K562 (cell line): ENCODE data around the gene ZNF343. TPM values are rescaled to one million over a fixed set of nuclear protein-coding genes. Genes with fewer than 3 reads are reported as not detected.

ENCODE experiments used
- ATAC-seq: fragments of 200-7000 bp; cut with Tn5 transposase; 3 replicates; pipeline ENCODE4 v1.9.1; 2020; ENCODE audit warnings: moderate library complexity
- BruUV-seq: library from RNA; stranded (reverse); fragments of 400-500 nt; replicated peaks from 2 replicates; lab custom pipeline; 2021; lab: Mats Ljungman, UMichigan
- CTCF ChIA-PET: fragments of 300-600 bp; formaldehyde crosslinking; extraction: SDS; loops from one replicate; lab custom pipeline; 2021; ENCODE audit warnings: low intra/inter-chr PET ratio; lab: Yijun Ruan, JAX
- POLR2A ChIA-PET: fragments of 300-600, 350-650 bp; sonication (Branson Sonifier 250); formaldehyde crosslinking; extraction: SDS; loops from one replicate; lab custom pipeline; 2021; ENCODE audit warnings: antibody characterized with exemption, inconsistent platforms; lab: Yijun Ruan, JAX
- DNase-seq, 4 experiments: peaks; one replicate each; pipeline versions ENCODE4 v3.0.0 to v3.0.0-alpha.2; 2011 to 2018; ENCODE audit warnings: low spot score in 3 of 4, mixed read lengths in 3 of 4; ENCODE audit errors: extremely low read depth in 1 of 4
- FAIRE-seq: peaks from 2 replicates; lab custom pipeline; 2011; peaks lifted over from hg19 to GRCh38; lab: Jason Lieb, UNC
- H2AFZ ChIP-seq: 2 replicates; pipeline ENCODE4 v1.6.0; 2011; ENCODE audit warnings: low read depth, low read length, control low read depth, inconsistent platforms
- H3K27ac ChIP-seq: fragments of 200-600 bp; 3 replicates; pipeline ENCODE4 v1.8.0; 2011; ENCODE audit warnings: low read depth, mild to moderate bottlenecking, control low read depth, inconsistent platforms, low read length, moderate library complexity, mixed read lengths; ENCODE audit errors: extremely low read depth
- H3K27me3 ChIP-seq, 2 experiments: fragments of 300-600 bp in 1 of 2; 2 replicates in 1 of 2; 3 replicates in 1 of 2; pipeline versions ENCODE4 v1.6.0 to v1.8.0; 2011; ENCODE audit warnings: inconsistent platforms in 2 of 2, low read length in 2 of 2, mild to moderate bottlenecking in 1 of 2, mixed read lengths in 1 of 2, moderate library complexity in 1 of 2; ENCODE audit not compliant: control insufficient read depth in 2 of 2, insufficient read depth in 2 of 2
- H3K36me3 ChIP-seq: fragments of 300-600 bp; 3 replicates; pipeline ENCODE4 v1.8.0; 2011; ENCODE audit warnings: mild to moderate bottlenecking, low read length, inconsistent platforms; ENCODE audit not compliant: control insufficient read depth, insufficient read depth
- H3K4me1 ChIP-seq, 2 experiments: fragments of 200-600 bp in 1 of 2; replicated peaks in 1 of 2; 2 replicates in 1 of 2; 3 replicates in 1 of 2; pipeline versions ENCODE4 v1.5.1 to v1.8.0; 2011; ENCODE audit warnings: inconsistent platforms in 2 of 2, low read length in 2 of 2, mild to moderate bottlenecking in 1 of 2, mixed read lengths in 1 of 2, moderate library complexity in 1 of 2; ENCODE audit not compliant: control insufficient read depth in 2 of 2, insufficient read depth in 2 of 2
- H3K4me2 ChIP-seq: 2 replicates; pipeline ENCODE4 v1.6.1; 2011; ENCODE audit warnings: low read length, control low read depth, inconsistent platforms, mixed read lengths; ENCODE audit not compliant: insufficient read depth
- H3K4me3 ChIP-seq: fragments of 200-600 bp; sonication (generic), shearing (Covaris generic); 2 replicates; pipeline ENCODE4 v1.5.1; 2016; ENCODE audit warnings: control low read depth, inconsistent platforms
- H3K79me2 ChIP-seq: fragments of 200-600 bp; 3 replicates; pipeline ENCODE4 v1.8.0; 2011; ENCODE audit warnings: low read length, inconsistent platforms; ENCODE audit not compliant: control insufficient read depth, insufficient read depth
- H3K9ac ChIP-seq, 2 experiments: 2 replicates each; pipeline versions ENCODE4 v1.6.0 to v1.6.1; 2011; ENCODE audit warnings: low read depth in 2 of 2, low read length in 2 of 2, control low read depth in 1 of 2, inconsistent platforms in 1 of 2, mild to moderate bottlenecking in 1 of 2, mixed read lengths in 1 of 2; ENCODE audit not compliant: insufficient read depth in 1 of 2
- H3K9me1 ChIP-seq: one replicate; pipeline ENCODE4 v1.6.0; 2011; ENCODE audit warnings: inconsistent platforms, mild to moderate bottlenecking, low read length, moderate library complexity; ENCODE audit not compliant: control insufficient read depth, insufficient read depth
- H3K9me3 ChIP-seq: replicated peaks from 2 replicates; pipeline ENCODE4 v1.5.1; 2011; ENCODE audit warnings: low read depth, low read length, inconsistent platforms; ENCODE audit not compliant: control insufficient read depth, insufficient read depth
- H4K20me1 ChIP-seq: replicated peaks from 2 replicates; pipeline ENCODE4 v1.6.1; 2011; ENCODE audit warnings: low read length, inconsistent platforms, mixed read lengths; ENCODE audit not compliant: control insufficient read depth, insufficient read depth
- AFF4 ChIP-seq: sonication (generic); formaldehyde crosslinking; IDR thresholded peaks from 2 replicates; pipeline ENCODE4 v1.8.0; 2023; ENCODE audit warnings: mild to moderate bottlenecking, missing genetic modification reagents
- ATF4 ChIP-seq: fragments of 450-650 bp; formaldehyde crosslinking; IDR thresholded peaks from 2 replicates; pipeline ENCODE4 v1.4.0; 2022; ENCODE audit warnings: mild to moderate bottlenecking, moderate library complexity
- GTF2A2 ChIP-seq: IDR thresholded peaks from 2 replicates; pipeline ENCODE4 v1.6.1; 2016; ENCODE audit warnings: mild to moderate bottlenecking, missing genetic modification characterization, missing compliant biosample characterization
- KDM5B ChIP-seq: fragments of 200-600 bp; sonication (generic); IDR thresholded peaks from 2 replicates; pipeline ENCODE4 v1.6.1; 2012; ENCODE audit warnings: low read depth, mild to moderate bottlenecking, moderate library complexity, low read length, control low read depth, inconsistent platforms; ENCODE audit not compliant: insufficient replicate concordance
- MEF2D ChIP-seq: conservative IDR thresholded peaks from 2 replicates; pipeline ENCODE4 v1.6.1; 2016; ENCODE audit warnings: low read depth, missing genetic modification characterization, missing compliant biosample characterization
- MTA3 ChIP-seq: fragments of 450-650 bp; formaldehyde crosslinking; IDR thresholded peaks from 2 replicates; pipeline ENCODE4 v1.6.1; 2017; ENCODE audit warnings: mild to moderate bottlenecking, borderline replicate concordance
- PHF8 ChIP-seq: fragments of 200-600 bp; sonication (generic); IDR thresholded peaks from 2 replicates; pipeline ENCODE4 v1.6.1; 2012; ENCODE audit warnings: mixed run types, mild to moderate bottlenecking, inconsistent platforms, low read length, moderate library complexity, borderline replicate concordance
- RBM22 ChIP-seq: fragments of 200-400 bp; formaldehyde crosslinking; IDR thresholded peaks from 2 replicates; pipeline ENCODE4 v1.6.1; 2018; ENCODE audit warnings: low read length, low read depth; ENCODE audit not compliant: poor library complexity, severe bottlenecking
- ZNF197 ChIP-seq: fragments of 200-800 bp; sonication (Bioruptor generic); IDR thresholded peaks from 2 replicates; pipeline ENCODE4 v1.6.1; 2016; ENCODE audit warnings: low read depth, missing genetic modification characterization, missing compliant biosample characterization
- ZNF639 ChIP-seq, 2 experiments: fragments of 200-800 bp in 1 of 2; sonication (Bioruptor generic) in 1 of 2; sonication (generic) in 1 of 2; formaldehyde crosslinking in 1 of 2; IDR thresholded peaks in 1 of 2; conservative IDR thresholded peaks in 1 of 2; 2 replicates each; pipeline versions ENCODE4 v1.5.0 to v1.6.1; 2016 to 2020; ENCODE audit warnings: missing compliant biosample characterization in 1 of 2, missing genetic modification characterization in 1 of 2, missing genetic modification reagents in 1 of 2
- WGBS: fragments of 100-300 bp; shearing (Covaris generic); methylation state at CpG from one replicate; pipeline ENCODE4 v1.1.6; 2016; ENCODE audit warnings: low coverage, mixed read lengths; ENCODE audit not compliant: insufficient coverage; ENCODE audit errors: missing lambda C conversion rate; 5-methylcytosine and 5-hydroxymethylcytosine counted together
- in situ Hi-C: fragments of 300-500 bp; cut with MboI; formaldehyde crosslinking; loops from 4 replicates; pipeline ENCODE4 v1.15.0; 2018; ENCODE audit warnings: inconsistent platforms, mixed read lengths
- intact Hi-C: fragments of 100-400 bp; cut with micrococcal nuclease; formaldehyde crosslinking; loops from 2 replicates; pipeline ENCODE4 v1.14.2; 2022
- polyA plus RNA-seq, 8 experiments: library from polyadenylated mRNA; depleted of rRNA in 4 of 8; stranded (reverse) in 5 of 8; unstranded in 3 of 8; fragments of >200 nt; fragmentation: Nextera tagmentation in 2 of 8; fragmentation: Illumina TruSeq in 1 of 8; extraction: Ambion mirVana in 2 of 8; extraction: Trizol in 1 of 8; gene quantifications; 2 replicates each; pipeline versions ENCODE4 v1.2.1 to v1.2.3, GENCODE V29; 2011 to 2014; ENCODE audit warnings: inconsistent platforms in 1 of 8, missing spikeins in 1 of 8
- total RNA-seq, 7 experiments: library from RNA; depleted of rRNA in 6 of 7; stranded (reverse); fragments of >200 nt in 6 of 7; fragmentation: Illumina TruSeq in 2 of 7; extraction: Trizol in 2 of 7; gene quantifications; 2 replicates each; pipeline versions ENCODE4 v1.2.1 to v1.2.3, GENCODE V29; 2011 to 2021; ENCODE audit warnings: low replicate concordance in 1 of 7

The ZNF343 gene
- total and polyA plus RNA-seq, 9 of the 15 experiments (the other 6 are each of a cell fraction or from before 2014, with no cell fraction given), result 1.4 to 9.8 (median 6.4) TPM

- peak; percentile 34 to 68 (median 50) for DNase-seq
- 1% methylated on average over 33 of the region's 64 CpGs for WGBS
- TF ChIP-seq ZNF639 (CRISPR knock-in tag; conservative IDR thresholded peaks at IDR 0.05 in 1 of 2, IDR thresholded peaks at IDR 0.05 in 1 of 2) (0 out of 4 replicates have a peak, but pooled peaks of 1 of the 2 experiments have one; percentile 26), ATF4 (CRISPR knock-in tag) (no peak), KDM5B (peak; percentile 80), MEF2D (tag) (no peak), MTA3 (0 out of 2 replicates have a peak, but pooled peaks have one; percentile 15), GTF2A2 (tag) (0 out of 2 replicates have a peak, but pooled peaks have one; percentile 31), ZNF197 (CRISPR knock-in tag) (0 out of 2 replicates have a peak, but pooled peaks have one; percentile 7), RBM22 (peak; percentile 82), AFF4 (CRISPR knock-in tag) (peak; percentile 49), PHF8 (peak; percentile 71)
Observed at GRCh38 chr20:2524709-2525506, 16.2 kb upstream of the ZNF343 start.

More at GRCh38 chr20:2524709-2525506, 16.2 kb upstream of the ZNF343 start:
- Histone ChIP-seq H3K27me3 (no peaks in the 10 kb centered on the region), H4K20me1 (no peaks in the 10 kb centered on the region), H3K4me3 (peak overlapping the region; percentile 66), H3K79me2 (peaks cover 10% of the 10 kb centered on the region; the same call in 1 of the 3 replicates), H3K4me1 (peaks cover 8 to 16% of the 10 kb centered on the region in 2 experiments; a peak in 4 of 5 replicates), H3K9me1 (no peaks in the 10 kb centered on the region), H2AFZ (peak overlapping the region; percentile 81), H3K4me2 (peak overlapping the region; percentile 84), H3K9me3 (no peaks in the 10 kb centered on the region), H3K36me3 (no peaks in the 10 kb centered on the region), H3K27ac (peak overlapping the region; percentile 94), H3K9ac (peak overlapping the region; percentile 90 to 97)
- TSS peak; percentile 99 for BruUV-seq
- in situ Hi-C loops, result loop anchor here (5.0 kb wide), 1 partner anchor 53 kb away; the partner anchor contains the start of gene SNRPB
- POLR2A ChIA-PET, result interaction anchor here (0.7 to 1.5 kb wide), 8 partner anchors 17 to 132 kb away, joined by 3 to 12 read pairs (median 4); partner anchors contain the start of gene NOP56
- CTCF ChIA-PET, result no interaction called here
- FAIRE-seq (no peak), ATAC-seq (peak; percentile 73)
- intact Hi-C loops, result loop anchor here (5.0 kb wide), 1 partner anchor 127 kb away; the partner anchor contains the start of gene NOP56
